ENCODE results near the gene SRRM5. TPM values are rescaled to one million over a fixed set of nuclear protein-coding genes. Genes with fewer than 3 reads are reported as not detected.

SRRM5 gene
- total and polyA plus RNA-seq, 2 experiments from 2014 or later: 0.24 to 0.27 TPM

DNA sequence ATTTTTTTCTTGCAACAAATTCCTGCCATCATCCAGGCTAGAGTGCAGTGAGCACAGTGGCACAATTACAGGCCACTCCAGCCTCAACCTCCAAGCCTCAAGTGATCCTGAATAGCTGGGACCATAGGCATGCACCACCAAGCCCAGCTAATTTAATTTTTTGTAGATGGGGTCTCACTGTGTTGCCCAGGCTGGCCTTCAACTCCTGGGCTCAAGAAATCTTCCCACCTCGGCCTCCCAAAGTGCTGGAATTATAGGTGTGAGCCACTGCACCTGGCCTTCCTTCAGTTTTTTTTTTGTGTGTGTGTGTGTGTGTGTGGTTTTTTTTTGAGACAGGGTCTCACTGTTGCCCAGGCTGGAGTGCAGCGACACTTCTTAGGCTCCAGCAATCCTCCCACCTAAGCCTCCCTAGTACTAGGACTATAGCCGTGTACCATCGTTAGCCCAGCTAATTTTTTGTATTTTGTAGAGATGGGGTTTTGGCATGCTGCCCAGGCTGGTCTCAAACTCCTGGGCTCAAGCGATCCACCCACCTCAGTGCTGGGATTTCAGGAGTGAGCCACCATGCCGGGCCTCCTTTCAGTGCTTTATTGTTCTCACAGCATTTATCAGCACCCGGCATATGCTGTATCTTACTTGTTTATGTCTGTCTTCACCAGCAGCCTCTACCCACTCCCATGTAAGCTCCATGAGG is 5.9 kb upstream of the SRRM5 start:
- H2AFZ ChIP-seq: no peak overlapping the region
- no peaks in the 10 kb centered on the region for H3K4me1 ChIP-seq (ENCODE audit: insufficient read depth)
- H3K36me3 ChIP-seq (replicated peaks; ENCODE audit: insufficient read depth, low read depth): no peaks in the 10 kb centered on the region
- H3K27me3 ChIP-seq: no peaks in the 10 kb centered on the region
- no peak overlapping the region for H3K27ac ChIP-seq
- H4K20me1 ChIP-seq (ENCODE audit: insufficient read depth, poor library complexity, severe bottlenecking): no peaks in the 10 kb centered on the region
- H3K9me3 ChIP-seq (ENCODE audit: low read depth): no peaks in the 10 kb centered on the region
- TF ChIP-seq, protein P1, sequence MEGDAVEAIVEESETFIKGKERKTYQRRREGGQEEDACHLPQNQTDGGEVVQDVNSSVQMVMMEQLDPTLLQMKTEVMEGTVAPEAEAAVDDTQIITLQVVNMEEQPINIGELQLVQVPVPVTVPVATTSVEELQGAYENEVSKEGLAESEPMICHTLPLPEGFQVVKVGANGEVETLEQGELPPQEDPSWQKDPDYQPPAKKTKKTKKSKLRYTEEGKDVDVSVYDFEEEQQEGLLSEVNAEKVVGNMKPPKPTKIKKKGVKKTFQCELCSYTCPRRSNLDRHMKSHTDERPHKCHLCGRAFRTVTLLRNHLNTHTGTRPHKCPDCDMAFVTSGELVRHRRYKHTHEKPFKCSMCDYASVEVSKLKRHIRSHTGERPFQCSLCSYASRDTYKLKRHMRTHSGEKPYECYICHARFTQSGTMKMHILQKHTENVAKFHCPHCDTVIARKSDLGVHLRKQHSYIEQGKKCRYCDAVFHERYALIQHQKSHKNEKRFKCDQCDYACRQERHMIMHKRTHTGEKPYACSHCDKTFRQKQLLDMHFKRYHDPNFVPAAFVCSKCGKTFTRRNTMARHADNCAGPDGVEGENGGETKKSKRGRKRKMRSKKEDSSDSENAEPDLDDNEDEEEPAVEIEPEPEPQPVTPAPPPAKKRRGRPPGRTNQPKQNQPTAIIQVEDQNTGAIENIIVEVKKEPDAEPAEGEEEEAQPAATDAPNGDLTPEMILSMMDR (IDR thresholded peaks at IDR 0.05; ENCODE audit: poor library complexity): no peak
- TF ChIP-seq EZH2phosphoT487 (IDR thresholded peaks at IDR 0.05; ENCODE audit: low read depth, severe bottlenecking, unreplicated experiment): no peak
- no peak for TF ChIP-seq EZH2 (IDR thresholded peaks at IDR 0.05; ENCODE audit: borderline replicate concordance)
- no peak overlapping the region for H3K4me2 ChIP-seq
- H3K9me2 ChIP-seq (replicated peaks; ENCODE audit: insufficient read depth): no peaks in the 10 kb centered on the region
- WGBS (ENCODE audit: low lambda C conversion rate, missing lambda C conversion rate): 88% methylated on average over 7 of the region's 7 CpGs
- H3K79me2 ChIP-seq: no peaks in the 10 kb centered on the region
- H3K4me3 ChIP-seq: no peak overlapping the region
- DNase-seq (ENCODE audit: low spot score): no peak

DNA sequence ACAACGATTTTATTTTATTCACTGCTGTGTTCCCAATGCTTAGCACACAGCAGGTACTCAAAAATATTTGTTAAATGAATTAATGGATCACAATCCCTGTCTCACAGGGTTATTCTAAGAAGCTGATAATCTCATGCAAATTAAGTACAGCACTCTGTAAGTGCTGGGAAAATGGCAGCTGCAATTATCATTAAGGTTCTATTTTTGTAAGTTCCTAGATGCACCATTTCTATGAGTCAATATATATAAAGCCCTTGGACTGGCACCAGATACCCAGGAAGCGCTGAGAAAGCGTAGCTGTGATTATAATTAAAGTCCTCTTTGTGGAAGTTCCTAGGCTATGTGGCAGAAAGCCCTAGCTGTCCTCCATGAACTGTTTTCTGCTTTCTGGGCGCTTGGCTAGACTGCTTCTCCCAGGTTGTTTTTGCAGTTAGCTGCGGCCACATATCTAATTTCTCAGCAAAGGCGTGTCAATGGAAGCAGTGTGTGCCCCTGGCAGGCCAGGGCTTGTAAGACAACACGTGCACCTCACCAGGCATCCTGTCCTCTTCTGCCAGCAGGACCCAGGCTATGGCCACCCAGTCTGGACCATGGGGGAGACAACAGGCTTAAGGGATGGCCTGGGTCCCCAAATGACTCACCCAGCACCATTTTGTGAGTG is 5.2 kb upstream of the SRRM5 start:
- WGBS (ENCODE audit: low lambda C conversion rate, missing lambda C conversion rate): 95% methylated on average over 7 of the region's 7 CpGs
- H3K9me2 ChIP-seq (replicated peaks; ENCODE audit: insufficient read depth): no peaks in the 10 kb centered on the region
- no peaks in the 10 kb centered on the region for H4K20me1 ChIP-seq (ENCODE audit: insufficient read depth, poor library complexity, severe bottlenecking)
- TF ChIP-seq EZH2phosphoT487 (IDR thresholded peaks at IDR 0.05; ENCODE audit: low read depth, severe bottlenecking, unreplicated experiment) (no peak), EZH2 (IDR thresholded peaks at IDR 0.05; ENCODE audit: borderline replicate concordance) (no peak)
- TF ChIP-seq, protein P1 (IDR thresholded peaks at IDR 0.05; ENCODE audit: poor library complexity): no peak
- H3K79me2 ChIP-seq: no peaks in the 10 kb centered on the region
- H3K27ac ChIP-seq: no peak overlapping the region
- no peaks in the 10 kb centered on the region for H3K27me3 ChIP-seq
- H3K4me2 ChIP-seq: no peak overlapping the region
- H2AFZ ChIP-seq: no peak overlapping the region
- no peaks in the 10 kb centered on the region for H3K36me3 ChIP-seq (replicated peaks; ENCODE audit: insufficient read depth, low read depth)
- DNase-seq (ENCODE audit: low spot score): no peak
- no peak overlapping the region for H3K4me3 ChIP-seq
- H3K9me3 ChIP-seq (ENCODE audit: low read depth): no peaks in the 10 kb centered on the region
- no peaks in the 10 kb centered on the region for H3K4me1 ChIP-seq (ENCODE audit: insufficient read depth)

DNA sequence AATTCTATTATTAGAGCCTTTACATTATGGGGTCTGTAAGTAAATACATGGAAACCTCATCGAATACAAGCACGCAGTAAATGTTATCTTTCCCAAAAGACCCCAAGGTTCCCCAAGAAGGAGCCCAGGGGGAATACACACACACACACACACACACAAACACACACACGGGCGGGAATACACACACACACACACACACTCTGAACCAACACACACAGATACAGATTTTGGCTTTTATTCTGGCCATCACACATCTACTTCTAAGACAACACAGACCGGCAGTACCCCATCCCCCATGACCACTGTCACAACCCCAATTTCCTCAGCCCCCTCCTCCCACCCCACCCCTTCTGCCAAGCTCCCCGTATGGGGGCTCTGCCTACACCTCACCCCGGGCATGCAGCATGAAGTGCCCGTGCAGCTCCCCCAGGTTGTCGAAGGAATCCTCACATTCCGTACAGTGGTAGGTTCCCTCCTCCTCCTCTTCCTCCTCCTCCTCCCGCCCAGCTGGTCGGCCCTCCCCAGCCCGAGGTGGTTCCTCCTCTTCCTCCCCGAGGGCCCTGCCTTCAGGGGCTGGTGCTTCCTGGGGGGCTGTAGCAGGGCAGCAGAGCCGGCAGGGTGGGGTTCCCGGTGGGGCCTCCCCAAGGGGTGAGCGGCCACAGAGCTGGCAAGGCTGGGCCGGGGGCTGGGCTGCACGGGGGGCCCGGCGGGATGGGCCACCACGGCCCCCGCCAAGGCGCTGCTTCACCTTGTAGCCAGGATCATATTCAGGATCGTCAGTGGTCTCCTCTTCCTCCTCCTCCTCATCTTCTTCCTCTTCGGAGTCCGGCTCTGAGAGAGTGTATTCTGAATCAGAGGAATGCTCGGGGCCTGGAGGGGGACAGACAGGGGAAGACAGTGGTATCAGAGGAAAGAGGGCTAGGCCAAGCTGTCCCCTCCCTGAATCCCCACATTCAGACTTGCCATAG is 4.4 kb upstream of the SRRM5 start:
- no peak for DNase-seq (ENCODE audit: low spot score)
- Histone ChIP-seq H3K9me3 (ENCODE audit: low read depth) (no peaks in the 10 kb centered on the region), H3K4me2 (no peak overlapping the region), H2AFZ (no peak overlapping the region), H3K4me1 (ENCODE audit: insufficient read depth) (no peaks in the 10 kb centered on the region), H3K4me3 (no peak overlapping the region), H3K27ac (no peak overlapping the region), H3K9me2 (replicated peaks; ENCODE audit: insufficient read depth) (no peaks in the 10 kb centered on the region), H4K20me1 (ENCODE audit: insufficient read depth, poor library complexity, severe bottlenecking) (no peaks in the 10 kb centered on the region), H3K79me2 (peaks cover 8% of the 10 kb centered on the region), H3K27me3 (no peaks in the 10 kb centered on the region), H3K36me3 (replicated peaks; ENCODE audit: insufficient read depth, low read depth) (no peaks in the 10 kb centered on the region)
- 95% methylated on average over 21 of the region's 28 CpGs for WGBS (ENCODE audit: low lambda C conversion rate, missing lambda C conversion rate)
- no peak for TF ChIP-seq EZH2 (IDR thresholded peaks at IDR 0.05; ENCODE audit: borderline replicate concordance)
- TF ChIP-seq EZH2phosphoT487 (IDR thresholded peaks at IDR 0.05; ENCODE audit: low read depth, severe bottlenecking, unreplicated experiment): no peak
- TF ChIP-seq, protein P1 (IDR thresholded peaks at IDR 0.05; ENCODE audit: poor library complexity): no peak

All from hepatocyte (in vitro differentiated cells).